HG03064 (cell line): Measurements from ENCODE around the gene KLHL17.
"Not testable (repeated sequence)": the region's sequence is repeated elsewhere in the genome, so short reads cannot be mapped to it uniquely, and the experiment has no call there.

ENCODE experiments used
- ATAC-seq: cut with Tn5 transposase; IDR thresholded peaks from one replicate; pipeline ENCODE4 v1.9.1; 2021; ENCODE audit warnings: low read depth; ENCODE audit not compliant: unreplicated experiment

The KLHL17 gene

GRCh38 chr1:966135-966703, 5.8 kb downstream of the KLHL17 start, which contains the start of gene PLEKHN1:
TSS of gene PLEKHN1 (plus strand) at chr1:966482. CDS start at chr1:966532, 50 bp downstream.
- peak; percentile 16 for ATAC-seq

- peak; percentile 60 for ATAC-seq
Measured at GRCh38 chr1:966704-967300, 6.4 kb downstream of the KLHL17 start.

GRCh38 chr1:967466-968343, 7.3 kb downstream of the KLHL17 start:
- no peak for ATAC-seq

- ATAC-seq: no peak
Measured at GRCh38 chr1:969260-969855, 9.0 kb downstream of the KLHL17 start.

DNA sequence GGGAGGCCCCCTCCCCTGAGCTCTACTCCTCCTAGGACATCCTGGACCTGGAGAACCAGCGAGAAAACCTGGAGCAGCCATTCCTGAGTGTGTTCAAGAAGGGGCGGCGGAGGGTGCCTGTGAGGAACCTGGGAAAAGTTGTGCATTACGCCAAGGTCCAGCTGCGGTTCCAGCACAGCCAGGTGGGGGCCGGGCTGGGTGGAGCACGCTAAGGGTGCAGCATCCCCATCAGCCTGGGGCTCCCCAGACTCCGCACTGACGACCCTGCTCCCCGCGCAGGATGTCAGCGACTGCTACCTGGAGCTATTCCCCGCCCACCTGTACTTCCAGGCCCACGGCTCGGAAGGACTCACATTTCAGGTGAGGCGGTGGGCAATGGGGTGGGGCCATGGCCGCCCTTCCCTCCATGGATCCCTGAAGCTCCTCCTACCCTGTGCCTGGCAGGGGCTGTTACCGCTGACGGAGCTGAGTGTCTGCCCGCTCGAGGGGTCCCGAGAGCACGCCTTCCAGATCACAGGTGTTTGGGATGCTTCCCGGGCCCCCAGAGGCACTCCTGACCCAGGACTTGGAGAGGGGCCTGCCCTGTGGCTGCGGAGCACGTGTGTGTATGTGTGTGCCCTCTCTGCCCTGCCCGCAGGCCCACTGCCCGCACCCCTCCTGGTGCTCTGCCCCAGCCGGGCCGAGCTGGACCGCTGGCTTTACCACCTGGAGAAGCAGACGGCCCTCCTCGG, 10.0 kb downstream of the KLHL17 start:
- ATAC-seq: no peak

DNA sequence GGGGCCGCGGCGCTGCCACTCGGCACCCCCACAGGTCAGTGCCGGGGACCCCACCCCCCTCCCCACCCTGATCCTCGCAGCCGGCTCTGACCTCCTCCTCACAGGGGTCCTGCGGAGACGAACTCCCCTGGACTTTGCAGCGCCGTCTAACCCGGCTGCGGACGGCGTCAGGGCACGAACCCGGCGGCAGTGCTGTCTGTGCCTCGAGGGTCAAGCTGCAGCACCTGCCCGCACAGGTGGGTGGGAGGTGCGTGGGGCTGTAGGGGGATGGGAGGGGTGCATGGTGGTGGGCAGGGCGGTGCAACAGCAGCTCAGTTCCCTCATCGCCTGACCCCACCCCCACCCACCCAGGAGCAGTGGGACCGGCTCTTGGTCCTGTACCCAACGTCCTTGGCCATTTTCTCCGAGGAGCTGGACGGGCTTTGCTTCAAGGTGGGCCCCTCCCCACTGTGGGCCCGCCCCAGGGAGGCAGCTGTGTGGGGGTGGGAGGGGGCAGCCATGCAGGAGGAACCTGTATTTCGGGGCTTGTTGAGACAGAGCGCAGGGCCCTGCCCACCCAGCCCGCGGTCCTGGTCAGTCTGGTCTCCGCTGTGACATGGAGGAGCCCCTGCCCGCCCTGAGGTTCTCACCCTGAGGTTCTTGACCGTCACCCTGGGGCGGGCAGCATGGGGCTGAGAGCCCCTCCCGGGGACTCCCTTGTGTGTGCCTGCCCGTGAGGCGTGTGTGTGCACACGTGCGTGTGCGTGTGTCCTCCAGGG, 10.8 kb downstream of the KLHL17 start:
- no peak for ATAC-seq

DNA sequence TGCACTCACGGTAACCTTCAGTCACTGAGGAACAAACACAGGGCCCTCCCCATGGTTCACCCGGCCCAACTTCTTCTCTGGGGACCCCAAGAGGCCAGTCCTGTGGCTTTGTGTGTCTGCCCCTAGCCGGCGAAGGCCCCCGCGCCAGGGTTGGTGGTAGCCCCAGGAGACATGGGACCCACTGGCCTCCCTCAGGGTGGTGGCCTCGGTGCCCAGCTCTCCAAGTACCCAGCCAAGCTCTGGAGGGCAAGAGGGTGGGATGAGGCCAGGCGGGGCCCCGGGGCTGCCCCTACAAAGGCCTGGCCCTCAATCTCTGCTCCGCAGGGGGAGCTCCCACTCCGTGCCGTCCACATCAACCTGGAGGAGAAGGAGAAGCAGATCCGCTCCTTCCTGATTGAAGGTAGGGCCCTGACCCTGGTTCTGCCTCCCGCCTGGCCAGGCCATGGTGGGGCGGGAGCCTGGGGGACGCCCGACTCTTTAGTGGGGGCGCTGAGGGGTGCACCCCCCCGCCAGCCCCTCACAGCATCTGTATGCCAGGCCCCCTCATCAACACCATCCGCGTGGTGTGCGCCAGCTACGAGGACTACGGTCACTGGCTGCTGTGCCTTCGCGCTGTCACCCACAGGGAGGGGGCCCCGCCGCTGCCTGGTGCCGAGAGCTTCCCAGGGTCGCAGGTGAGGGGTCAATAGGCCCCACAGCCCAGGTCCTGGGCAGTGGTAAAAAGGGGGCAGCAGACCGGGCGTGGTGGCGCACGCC, 11.5 kb downstream of the KLHL17 start:
- no peak for ATAC-seq

DNA sequence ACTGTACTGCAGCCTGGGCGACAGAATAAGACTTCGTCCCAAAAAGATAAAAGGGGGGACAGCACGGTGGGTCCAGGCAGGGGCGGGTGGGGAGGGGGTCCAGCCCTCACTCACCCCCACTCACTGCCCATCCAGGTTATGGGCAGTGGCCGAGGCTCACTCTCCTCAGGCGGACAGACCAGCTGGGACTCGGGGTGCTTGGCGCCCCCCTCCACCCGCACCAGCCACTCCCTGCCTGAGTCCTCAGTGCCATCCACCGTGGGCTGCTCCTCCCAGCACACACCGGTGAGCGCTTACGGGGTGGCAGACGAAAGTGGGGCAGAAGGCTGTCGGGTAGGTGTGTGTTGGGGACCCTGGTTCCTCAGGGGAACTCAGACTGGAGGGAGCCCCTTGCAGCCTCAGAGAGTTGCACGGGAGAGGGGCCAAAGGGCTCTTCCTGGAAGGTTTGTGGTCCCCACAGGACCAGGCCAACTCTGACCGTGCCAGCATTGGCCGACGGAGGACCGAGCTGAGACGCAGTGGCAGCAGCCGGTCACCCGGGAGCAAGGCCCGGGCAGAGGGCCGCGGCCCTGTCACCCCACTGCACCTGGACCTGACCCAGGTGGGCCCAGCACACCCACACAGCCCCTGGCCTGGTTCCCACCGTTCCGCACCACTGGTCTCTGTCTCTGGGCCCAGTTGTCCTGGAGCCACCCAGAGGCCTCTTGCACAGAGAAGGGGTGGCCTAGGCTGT, 12.5 kb downstream of the KLHL17 start:
- no peak for ATAC-seq

DNA sequence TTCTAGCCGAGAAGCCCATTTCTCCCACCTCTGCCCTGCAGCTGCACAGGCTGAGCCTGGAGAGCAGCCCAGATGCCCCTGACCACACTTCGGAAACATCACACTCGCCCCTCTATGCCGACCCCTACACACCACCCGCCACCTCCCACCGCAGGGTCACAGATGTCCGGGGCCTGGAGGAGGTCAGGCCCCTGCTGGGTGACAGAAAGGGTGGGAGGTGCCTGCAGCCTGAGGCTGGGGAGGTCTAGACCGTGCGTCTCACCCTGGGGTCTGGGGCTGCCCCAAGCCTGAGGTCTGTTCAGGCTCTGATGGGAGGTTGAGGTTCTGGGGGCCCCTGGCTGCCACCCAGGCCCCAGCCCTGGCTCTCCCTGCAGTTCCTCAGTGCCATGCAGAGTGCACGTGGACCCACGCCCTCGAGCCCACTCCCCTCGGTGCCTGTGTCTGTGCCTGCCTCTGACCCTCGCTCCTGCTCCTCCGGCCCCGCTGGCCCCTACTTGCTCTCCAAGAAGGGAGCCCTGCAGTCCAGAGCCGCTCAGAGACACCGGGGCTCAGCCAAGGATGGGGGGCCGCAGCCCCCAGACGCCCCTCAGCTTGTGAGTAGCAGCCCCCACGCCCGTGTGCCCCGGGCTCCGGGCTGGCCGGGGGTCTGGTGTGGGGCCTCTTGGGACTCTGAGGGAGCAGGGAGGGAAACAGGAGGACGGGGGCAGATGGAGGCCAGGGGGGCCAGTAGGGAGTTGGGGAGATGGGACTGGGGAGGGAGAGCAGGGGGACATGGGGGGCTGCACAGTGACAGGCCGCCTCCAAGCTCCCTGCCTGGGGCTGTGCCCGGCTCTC, 13.3 kb downstream of the KLHL17 start:
- ATAC-seq: no peak

DNA sequence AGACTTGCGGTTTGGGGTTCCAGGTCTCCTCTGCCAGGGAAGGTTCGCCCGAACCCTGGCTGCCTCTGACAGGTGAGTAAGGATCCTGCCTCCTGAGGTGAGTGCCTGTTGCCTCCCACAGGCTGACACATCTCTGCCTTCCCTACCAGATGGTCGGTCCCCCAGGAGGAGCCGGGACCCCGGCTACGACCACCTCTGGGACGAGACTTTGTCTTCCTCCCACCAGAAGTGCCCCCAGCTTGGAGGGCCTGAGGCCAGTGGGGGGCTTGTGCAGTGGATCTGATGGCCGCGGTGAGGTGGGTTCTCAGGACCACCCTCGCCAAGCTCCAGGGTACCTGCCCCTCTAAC, 13.9 kb downstream of the KLHL17 start:
- no peak for ATAC-seq

DNA sequence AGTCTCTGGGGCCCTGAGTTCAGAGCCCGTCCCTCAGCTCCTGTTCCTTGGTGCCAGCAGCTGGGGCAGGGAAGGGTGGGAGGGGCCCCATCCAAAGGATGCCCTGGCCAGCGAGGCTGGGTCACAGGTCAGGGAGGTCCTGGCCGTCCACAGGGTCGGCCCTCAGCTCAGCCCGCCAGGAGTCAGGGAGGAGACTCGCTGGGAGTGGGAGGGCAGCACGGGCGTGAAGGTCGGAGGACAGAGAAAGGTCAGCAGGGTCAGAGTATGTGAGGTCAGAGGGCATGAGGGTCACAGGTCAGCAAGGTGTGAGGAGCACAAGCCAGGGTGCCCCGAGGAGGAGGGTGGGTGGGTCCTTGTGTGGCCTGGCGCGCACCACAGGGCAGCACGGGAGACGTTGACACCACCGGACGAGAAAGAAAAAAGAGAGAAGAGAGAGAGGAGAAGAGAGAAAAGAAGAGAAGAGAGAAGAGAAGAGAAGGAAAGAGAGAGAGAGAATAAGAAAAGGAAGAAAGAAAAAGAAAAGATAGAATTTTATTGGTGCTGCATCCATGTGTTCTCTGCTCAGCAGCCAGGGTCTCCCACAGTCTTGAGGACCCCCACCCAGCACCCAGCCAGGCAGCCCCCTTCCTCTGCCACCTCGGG, 14.4 kb downstream of the KLHL17 start:
- ATAC-seq: no peak

- no peak for ATAC-seq
Measured at GRCh38 chr1:975365-975764, 15.0 kb downstream of the KLHL17 start.

DNA sequence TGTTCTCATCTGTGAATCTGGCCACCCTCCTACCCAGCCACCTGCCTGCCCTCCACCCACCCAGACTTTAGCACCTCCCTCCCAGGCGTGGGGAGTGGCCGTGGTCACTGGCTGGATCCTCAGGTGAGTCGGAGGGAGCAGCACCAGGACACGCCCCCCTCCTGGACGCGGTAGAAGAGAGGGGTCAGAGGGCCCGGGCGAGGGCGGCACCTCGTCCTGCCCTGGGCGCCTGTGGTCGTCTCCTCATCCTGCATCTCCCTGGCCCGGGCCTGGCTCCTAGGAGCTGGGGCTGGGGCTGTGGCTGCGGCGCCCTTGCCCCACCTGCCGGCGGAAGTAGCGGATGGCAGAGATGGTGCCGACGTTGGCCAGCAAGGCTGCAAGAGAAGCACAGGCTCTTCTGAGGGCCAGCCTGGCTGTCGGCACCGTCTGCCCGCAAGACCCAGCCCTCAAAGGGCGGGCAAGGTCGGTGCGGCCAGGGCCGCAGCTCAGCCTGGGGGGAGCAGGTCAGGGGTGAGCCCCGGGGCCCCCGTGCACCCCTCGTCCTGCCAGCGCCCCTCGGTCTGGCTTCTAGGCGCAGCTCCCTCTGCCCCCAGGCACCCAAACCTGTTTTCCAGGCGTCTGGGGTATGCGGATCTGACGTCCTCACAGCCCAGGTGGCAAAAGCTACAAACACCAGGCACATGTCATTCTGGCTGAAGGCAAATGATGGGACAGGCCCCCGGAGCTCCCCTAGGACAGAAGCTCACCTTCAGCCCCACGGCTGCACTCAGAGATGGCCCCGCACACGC, 15.7 kb downstream of the KLHL17 start:
- ATAC-seq: no peak

DNA sequence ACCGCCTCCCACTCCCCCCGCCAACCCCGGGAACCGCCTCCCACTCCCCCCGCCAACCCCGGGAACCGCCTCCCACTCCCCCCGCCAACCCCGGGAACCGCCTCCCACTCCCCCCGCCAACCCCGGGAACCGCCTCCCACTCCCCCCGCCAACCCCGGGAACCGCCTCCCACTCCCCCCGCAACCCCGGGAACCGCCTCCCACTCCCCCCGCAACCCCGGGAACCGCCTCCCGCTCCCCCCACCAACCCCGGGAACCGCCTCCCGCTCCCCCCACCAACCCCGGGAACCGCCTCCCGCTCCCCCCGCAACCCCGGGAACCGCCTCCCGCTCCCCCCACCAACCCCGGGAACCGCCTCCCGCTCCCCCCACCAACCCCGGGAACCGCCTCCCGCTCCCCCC, 16.4 kb downstream of the KLHL17 start:
- ATAC-seq: not testable (repeated sequence)

- no peak for ATAC-seq
Measured at GRCh38 chr1:978069-978834, 17.9 kb downstream of the KLHL17 start.
